SH-SY5Y (cell line): Measurements from ENCODE around the gene DAB2.

ENCODE experiments used
- GATA2 ChIP-seq: IDR thresholded peaks from 2 replicates; pipeline ENCODE4 v1.6.1; 2011; ENCODE audit warnings: mild to moderate bottlenecking, low read depth, low read length
- GATA3 ChIP-seq: IDR thresholded peaks from 2 replicates; pipeline ENCODE4 v1.6.1; 2011; ENCODE audit warnings: low read depth, mild to moderate bottlenecking, low read length, moderate library complexity

DAB2 gene

GRCh38 chr5:39387293-39387692 lies 37.5 kb downstream of the DAB2 start:
- TF ChIP-seq GATA2 (no peak), GATA3 (no peak)

GRCh38 chr5:39384271-39384670 lies 40.5 kb downstream of the DAB2 start:
- TF ChIP-seq GATA3 (no peak), GATA2 (no peak)

- TF ChIP-seq GATA2: no peak
- TF ChIP-seq GATA3: no peak
These were observed 43.4 kb downstream of the DAB2 start for GRCh38 chr5:39381376-39381775.

- no peak for TF ChIP-seq GATA2
- no peak for TF ChIP-seq GATA3
These were observed 45.1 kb downstream of the DAB2 start for GRCh38 chr5:39379693-39380092.

- TF ChIP-seq GATA2: no peak
- no peak for TF ChIP-seq GATA3
These were observed 47.2 kb downstream of the DAB2 start for GRCh38 chr5:39377613-39378012.

- TF ChIP-seq GATA3 (no peak), GATA2 (no peak)
These were observed 48.5 kb downstream of the DAB2 start for GRCh38 chr5:39376293-39376714.

GRCh38 chr5:39373791-39374190 lies 51.0 kb downstream of the DAB2 start:
- no peak for TF ChIP-seq GATA2
- no peak for TF ChIP-seq GATA3

GRCh38 chr5:39371367-39371635 lies 53.5 kb downstream of the DAB2 start:
- no peak for TF ChIP-seq GATA3
- no peak for TF ChIP-seq GATA2

- TF ChIP-seq GATA2: no peak
- TF ChIP-seq GATA3: no peak
These were observed 54.0 kb downstream of the DAB2 start for GRCh38 chr5:39370555-39371366.

- TF ChIP-seq GATA2 (no peak), GATA3 (no peak)
These were observed 55.5 kb downstream of the DAB2 start for GRCh38 chr5:39369123-39369815.

GRCh38 chr5:39368116-39368515 lies 56.7 kb downstream of the DAB2 start:
- TF ChIP-seq GATA2: no peak
- no peak for TF ChIP-seq GATA3

- no peak for TF ChIP-seq GATA3
- no peak for TF ChIP-seq GATA2
These were observed 57.1 kb downstream of the DAB2 start for GRCh38 chr5:39367711-39368110.

- TF ChIP-seq GATA3: no peak
- TF ChIP-seq GATA2: no peak
These were observed 60.4 kb downstream of the DAB2 start, which contains the start of gene C9 for GRCh38 chr5:39364367-39364766. Gene C9 (minus strand): TSS chr5:39364495. CDS start chr5:39364464, 31 bp downstream.

- TF ChIP-seq GATA2 (no peak), GATA3 (no peak)
These were observed 61.6 kb downstream of the DAB2 start for GRCh38 chr5:39363217-39363616.

GRCh38 chr5:39362646-39363045 lies 62.1 kb downstream of the DAB2 start:
- TF ChIP-seq GATA3 (no peak), GATA2 (no peak)
